GM12891 (cell line): ENCODE data around the gene ALDH8A1.

Source experiments
- DNase-seq: peaks from one replicate; pipeline ENCODE4 v3.0.0; 2011; ENCODE audit warnings: low spot score; ENCODE audit not compliant: insufficient read length
- FAIRE-seq: peaks from 2 replicates; lab custom pipeline; 2011; peaks lifted over from hg19 to GRCh38; lab: Jason Lieb, UNC
- PAX5 ChIP-seq: IDR thresholded peaks from 2 replicates; pipeline ENCODE4 v1.6.1; 2011; ENCODE audit warnings: low read length, moderate library complexity, mild to moderate bottlenecking; ENCODE audit not compliant: insufficient read depth, severe bottlenecking
- POLR2A ChIP-seq: IDR thresholded peaks from 2 replicates; pipeline ENCODE4 v1.6.1; 2011; ENCODE audit warnings: low read depth, low read length, control low read depth
- POLR2AphosphoS5 ChIP-seq: IDR thresholded peaks from 2 replicates; pipeline ENCODE4 v1.6.1; 2011; ENCODE audit warnings: low read depth, low read length, control low read depth
- POU2F2 ChIP-seq: IDR thresholded peaks from 2 replicates; pipeline ENCODE4 v1.6.1; 2011; ENCODE audit warnings: low read depth, mild to moderate bottlenecking, control low read depth, low read length, moderate library complexity
- SPI1 ChIP-seq: IDR thresholded peaks from 2 replicates; pipeline ENCODE4 v1.6.1; 2011; ENCODE audit warnings: low read depth, low read length, control low read depth
- TAF1 ChIP-seq: IDR thresholded peaks from 2 replicates; pipeline ENCODE4 v1.6.1; 2011; ENCODE audit warnings: low read depth, low read length, control low read depth

Gene ALDH8A1

DNA sequence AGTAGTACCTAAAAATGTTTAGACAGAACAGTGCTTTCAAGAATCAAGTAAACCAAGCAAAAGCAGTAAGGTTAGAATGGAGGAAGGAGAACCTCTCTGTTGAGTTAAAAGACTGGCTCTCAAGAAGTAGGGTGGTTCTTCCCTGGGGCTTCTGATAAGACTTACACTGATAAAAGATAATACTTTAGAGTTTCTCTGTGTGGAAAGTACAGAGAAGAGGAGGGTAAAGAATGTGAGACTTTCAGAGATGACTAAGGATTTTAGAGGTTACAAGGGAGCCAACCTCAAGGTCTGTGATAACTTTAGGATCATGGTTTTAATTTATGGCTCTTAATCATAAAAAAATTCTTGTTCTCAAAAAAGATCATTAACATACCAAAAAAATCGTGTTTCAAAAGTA, 30.9 kb upstream of the ALDH8A1 start:
- FAIRE-seq (no peak), DNase-seq (no peak)

DNA sequence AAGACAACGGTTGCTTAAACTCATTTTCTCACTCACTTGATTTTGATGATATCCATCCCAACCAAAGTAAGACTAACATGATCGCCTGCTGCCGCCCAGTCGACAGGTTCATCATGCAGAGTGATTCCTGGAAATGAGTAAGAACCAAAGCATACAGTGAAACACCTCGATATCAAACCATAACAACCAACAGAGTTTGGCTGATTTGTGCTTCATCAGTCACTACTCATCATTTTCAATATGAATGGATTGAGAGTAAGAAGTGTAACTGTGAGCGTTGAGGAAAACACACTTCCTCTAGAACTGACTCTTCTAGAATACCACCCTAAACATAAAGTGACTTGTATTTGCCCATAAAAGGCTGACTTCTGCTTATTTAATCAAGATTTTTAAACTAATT, 29.2 kb upstream of the ALDH8A1 start:
- FAIRE-seq (peak; percentile 94), DNase-seq (no peak)
- TF ChIP-seq SPI1 (peak; percentile 75), POLR2A (no peak)

More for the DNA sequence above, 30.9 kb upstream of the ALDH8A1 start:
- TF ChIP-seq POLR2A (no peak), POLR2AphosphoS5 (no peak), PAX5 (no peak), SPI1 (no peak), TAF1 (no peak)

DNA sequence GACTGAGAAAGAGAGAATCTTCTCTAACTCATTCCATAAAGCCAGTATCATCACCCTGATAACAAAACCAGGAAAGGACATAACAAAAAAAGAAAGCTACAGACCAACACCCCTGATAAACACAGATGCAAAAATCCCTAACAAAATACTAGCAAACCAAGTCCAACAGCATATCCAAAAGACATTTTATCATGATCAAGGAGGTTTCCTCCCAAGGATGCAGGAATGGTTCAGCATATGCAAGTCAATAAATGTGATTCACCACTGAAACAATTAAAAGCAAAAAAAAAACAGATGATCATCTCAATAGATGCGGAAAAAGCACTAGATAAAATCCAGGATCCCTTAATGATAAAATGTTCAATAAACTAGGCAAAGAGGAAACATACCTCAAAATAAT, 24.5 kb upstream of the ALDH8A1 start:
- FAIRE-seq (no peak), DNase-seq (no peak)
- TF ChIP-seq POLR2AphosphoS5 (no peak), POLR2A (no peak), PAX5 (no peak), POU2F2 (no peak), TAF1 (no peak), SPI1 (no peak)

DNA sequence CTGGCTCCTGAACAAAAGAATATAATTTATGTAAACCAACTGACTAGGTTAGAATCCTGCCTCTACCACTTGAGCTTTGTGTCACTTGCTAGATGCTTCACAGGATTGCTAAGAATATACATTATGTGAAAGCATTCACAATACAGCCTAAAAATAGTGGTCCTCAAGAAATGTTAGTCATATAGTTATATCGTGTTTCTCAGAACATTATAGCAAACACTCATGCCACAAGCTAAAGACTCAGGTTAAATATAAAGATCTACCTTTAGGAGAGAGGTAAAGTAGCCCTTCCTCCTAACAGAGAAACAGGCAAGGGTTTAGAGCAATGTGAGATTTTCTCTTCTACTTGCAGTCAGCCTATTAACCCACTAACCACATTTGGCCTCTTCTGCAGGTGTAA, 17.8 kb upstream of the ALDH8A1 start:
- no peak for TF ChIP-seq POU2F2
- TF ChIP-seq TAF1, result no peak
- no peak for TF ChIP-seq PAX5
- FAIRE-seq (no peak), DNase-seq (no peak)

DNA sequence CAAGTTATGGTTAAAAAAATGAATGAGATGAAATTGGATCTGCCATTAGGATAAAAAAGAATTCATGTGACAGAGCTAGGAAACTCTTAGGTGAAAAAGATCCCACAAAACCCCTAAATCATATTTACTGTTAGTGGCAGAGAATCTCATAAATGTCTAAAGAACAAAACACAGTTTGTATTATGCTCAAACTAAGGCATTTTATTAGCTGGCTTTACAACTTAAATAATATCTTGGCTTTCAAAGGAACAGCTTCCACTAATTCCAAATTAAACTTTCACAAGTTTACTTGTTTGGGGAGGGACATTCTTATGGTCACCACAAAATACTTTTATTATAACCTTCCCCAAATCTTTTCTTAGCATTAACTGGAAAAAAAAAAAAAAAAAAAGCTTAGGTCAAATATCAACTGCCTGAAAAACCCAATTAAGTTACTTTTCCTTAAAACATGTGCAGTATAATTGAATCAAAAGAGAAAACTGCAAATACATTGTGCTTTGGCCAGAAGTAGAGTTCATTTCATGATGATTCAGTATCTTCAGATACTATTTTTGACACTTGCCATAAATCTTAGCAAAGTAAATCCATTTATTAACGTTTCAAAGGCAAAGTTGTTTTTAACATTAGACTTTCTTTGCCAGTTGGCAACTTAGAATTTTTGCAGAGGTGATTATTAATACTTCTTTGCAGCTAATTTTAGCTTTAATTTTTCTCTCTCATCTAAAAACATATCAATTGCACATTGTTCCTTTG, 14.7 kb upstream of the ALDH8A1 start:
- TF ChIP-seq SPI1 (no peak), POLR2A (no peak), PAX5 (no peak), POU2F2 (no peak), POLR2AphosphoS5 (no peak), TAF1 (no peak)
- no peak for DNase-seq
- no peak for FAIRE-seq

DNA sequence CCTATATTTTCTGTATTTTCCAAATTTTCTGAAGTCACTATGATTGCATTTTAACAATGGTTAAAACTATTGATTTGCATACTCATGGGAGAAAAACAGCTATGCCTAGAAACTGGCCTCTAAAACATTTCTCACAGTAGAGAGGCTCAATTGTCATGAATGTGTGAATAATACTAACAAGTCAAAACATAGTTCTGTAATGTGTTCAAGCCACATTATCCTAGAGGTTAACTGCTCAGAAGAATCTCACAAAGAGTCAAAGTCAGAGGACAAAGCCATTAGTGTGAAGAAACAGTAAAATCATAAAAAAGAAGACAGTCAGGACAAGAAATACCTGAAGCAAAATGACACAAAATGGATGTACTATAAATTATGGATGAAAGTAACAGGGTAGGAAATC, 12.5 kb upstream of the ALDH8A1 start:
- no peak for TF ChIP-seq SPI1
- TF ChIP-seq TAF1, result no peak
- TF ChIP-seq POLR2A, result no peak
- TF ChIP-seq POLR2AphosphoS5, result no peak
- no peak for TF ChIP-seq PAX5
- FAIRE-seq, result no peak
- no peak for DNase-seq

DNA sequence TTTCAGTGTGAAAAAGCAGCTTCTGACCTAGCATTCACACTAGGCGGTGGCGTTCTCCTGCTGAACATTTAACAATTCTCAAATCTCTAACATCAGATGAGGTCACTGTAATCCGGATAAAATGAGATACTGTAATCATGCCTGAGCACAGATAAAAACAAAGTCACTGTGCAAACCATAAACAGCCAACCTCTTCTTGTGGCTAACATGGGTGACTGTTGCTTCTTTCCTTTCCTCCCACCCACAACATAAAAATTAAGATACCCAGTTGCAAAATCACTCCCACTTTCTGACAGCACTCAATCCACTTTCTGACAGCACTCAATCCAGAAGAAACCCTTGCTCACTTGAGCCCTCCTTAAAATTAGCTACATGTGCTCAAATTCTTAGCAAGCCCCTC, 11.5 kb upstream of the ALDH8A1 start:
- peak; percentile 59 for FAIRE-seq
- no peak for DNase-seq
- TF ChIP-seq SPI1 (no peak), POLR2AphosphoS5 (no peak), POU2F2 (no peak), PAX5 (no peak)

DNA sequence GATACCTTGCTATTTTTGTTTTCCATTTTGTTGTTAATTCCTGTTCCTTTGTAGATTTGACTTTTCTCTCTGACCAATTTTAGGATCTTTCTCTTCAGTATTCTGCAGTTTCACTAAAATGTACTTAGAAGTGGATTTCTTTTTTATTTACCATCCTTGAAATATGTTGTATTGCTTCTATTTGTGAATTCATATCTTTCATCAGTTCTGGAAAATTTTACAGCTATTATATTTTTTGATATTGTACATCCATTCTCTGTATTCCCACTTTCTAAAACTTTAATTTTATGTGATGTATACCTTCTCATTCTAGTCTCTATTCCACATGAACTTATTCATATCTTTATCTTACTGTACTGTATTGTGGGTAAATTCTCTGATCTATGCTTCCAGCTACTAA, 9.7 kb upstream of the ALDH8A1 start:
- FAIRE-seq (no peak), DNase-seq (no peak)
- TF ChIP-seq TAF1, result no peak

DNA sequence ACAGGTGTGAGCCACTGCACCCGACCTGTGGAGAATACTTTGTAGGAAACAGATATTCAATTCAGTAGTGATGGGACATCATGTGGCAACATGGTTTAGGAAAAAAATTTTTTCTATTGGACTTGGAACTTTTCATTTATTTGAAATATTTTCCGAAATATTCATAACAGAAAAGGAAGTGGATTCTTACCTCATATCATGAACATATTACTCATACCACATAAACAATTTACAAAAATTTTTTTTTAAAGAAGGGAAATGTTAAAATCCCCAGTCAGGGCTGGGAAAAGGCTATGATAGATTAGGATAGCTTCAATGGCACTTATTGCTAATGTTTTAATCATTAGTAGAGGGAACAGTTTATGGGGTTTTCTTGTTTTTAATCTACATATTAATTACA, 6.8 kb upstream of the ALDH8A1 start:
- no peak for DNase-seq
- FAIRE-seq, result no peak
- no peak for TF ChIP-seq POLR2A
- no peak for TF ChIP-seq POLR2AphosphoS5
- no peak for TF ChIP-seq TAF1

DNA sequence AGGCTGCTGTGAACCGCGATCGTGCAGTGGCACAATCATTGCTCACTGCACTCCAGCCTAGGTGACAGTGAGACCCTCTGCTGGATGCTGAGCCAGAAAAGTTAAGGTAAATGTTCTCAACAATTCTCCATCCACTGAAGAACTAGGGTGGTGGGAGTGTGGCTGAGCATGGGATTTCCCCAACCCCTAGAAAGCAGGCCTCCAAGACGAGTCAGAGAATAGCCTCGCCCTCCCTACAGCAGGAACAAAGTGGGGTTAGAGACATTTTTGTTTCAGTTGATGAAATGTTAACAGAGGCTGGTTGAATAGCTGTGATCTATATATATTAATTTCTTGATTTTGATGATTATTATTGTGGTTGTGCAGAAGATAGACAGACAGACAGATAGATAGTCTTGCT, 6.1 kb upstream of the ALDH8A1 start:
- DNase-seq, result no peak
- no peak for TF ChIP-seq TAF1
- TF ChIP-seq POLR2A, result no peak
- no peak for FAIRE-seq

DNA sequence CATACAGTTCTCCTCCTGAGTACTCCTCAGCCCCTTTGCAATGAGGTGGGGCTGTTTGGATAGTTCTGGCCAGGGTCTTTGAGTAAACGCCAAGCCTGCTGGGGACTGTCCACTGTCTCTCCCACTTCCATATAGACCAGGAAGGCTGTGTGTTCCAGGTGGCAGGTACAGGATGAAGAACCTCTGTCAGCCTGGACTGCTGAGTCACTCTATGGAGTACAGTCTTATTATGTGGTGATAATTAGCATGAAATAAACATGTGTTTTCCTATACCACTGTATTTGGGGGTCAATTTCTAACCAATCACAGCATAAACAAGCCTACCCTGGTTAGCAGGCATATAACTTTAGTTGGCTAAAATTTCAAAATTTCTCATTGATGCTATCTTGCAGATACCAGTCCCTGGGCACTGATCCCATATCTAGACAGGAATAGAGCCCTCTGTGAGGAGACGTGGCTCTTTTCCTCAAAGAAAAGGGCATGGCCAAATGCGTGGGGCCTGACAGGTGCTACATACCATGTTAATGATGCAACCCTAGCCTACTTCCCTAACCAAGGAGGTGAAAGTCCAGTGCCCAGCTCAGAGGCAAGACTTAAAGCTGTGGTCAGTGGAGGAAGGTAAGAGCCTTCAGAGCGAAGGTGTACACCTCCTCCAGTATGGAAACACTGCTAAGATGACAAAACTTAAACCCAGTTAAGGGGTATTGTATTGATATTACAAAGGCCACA, 4.5 kb upstream of the ALDH8A1 start:
- FAIRE-seq (no peak), DNase-seq (no peak)
- TF ChIP-seq POU2F2, result no peak
- no peak for TF ChIP-seq PAX5
- no peak for TF ChIP-seq POLR2A
- TF ChIP-seq SPI1, result no peak
- no peak for TF ChIP-seq TAF1
